ENCODE results near the gene SLC29A4.
"Not testable (repeated sequence)": the region's sequence is repeated elsewhere in the genome, so short reads cannot be mapped to it uniquely, and the experiment has no call there.

SLC29A4 gene

GRCh38 chr7:5296015-5296610, 13.4 kb downstream of the SLC29A4 start:
- no peak for DNase-seq (ENCODE audit: low read depth)

GRCh38 chr7:5296611-5297226, 14.0 kb downstream of the SLC29A4 start:
- DNase-seq (ENCODE audit: low read depth): peak; percentile 38

- DNase-seq (ENCODE audit: low read depth): no peak
These were observed 17.6 kb downstream of the SLC29A4 start for GRCh38 chr7:5300366-5300765.

GRCh38 chr7:5302577-5302976, 19.8 kb downstream of the SLC29A4 start:
- DNase-seq (ENCODE audit: low read depth): no peak

- DNase-seq (ENCODE audit: low read depth): no peak
These were observed 20.3 kb downstream of the SLC29A4 start for GRCh38 chr7:5303061-5303460.

- DNase-seq (ENCODE audit: low read depth): no peak
These were observed 21.1 kb downstream of the SLC29A4 start for GRCh38 chr7:5303591-5304505.

- DNase-seq (ENCODE audit: low read depth): not testable (repeated sequence)
These were observed 22.3 kb downstream of the SLC29A4 start for GRCh38 chr7:5305050-5305449.

- not testable (repeated sequence) for DNase-seq (ENCODE audit: low read depth)
These were observed 24.7 kb downstream of the SLC29A4 start for GRCh38 chr7:5307221-5308142.

GRCh38 chr7:5309146-5309545, 26.4 kb downstream of the SLC29A4 start:
- no peak for DNase-seq (ENCODE audit: low read depth)

GRCh38 chr7:5310822-5311405, 28.2 kb downstream of the SLC29A4 start:
- DNase-seq (ENCODE audit: low read depth): no peak

- DNase-seq (ENCODE audit: low read depth): not testable (repeated sequence)
These were observed 29.7 kb downstream of the SLC29A4 start for GRCh38 chr7:5312276-5313070.

GRCh38 chr7:5313076-5313885, 30.5 kb downstream of the SLC29A4 start:
- DNase-seq (ENCODE audit: low read depth): not testable (repeated sequence)

- no peak for DNase-seq (ENCODE audit: low read depth)
These were observed 32.1 kb downstream of the SLC29A4 start for GRCh38 chr7:5314864-5315263.

- no peak for DNase-seq (ENCODE audit: low read depth)
These were observed 33.0 kb downstream of the SLC29A4 start for GRCh38 chr7:5315761-5316160.

GRCh38 chr7:5318613-5319012, 35.9 kb downstream of the SLC29A4 start:
- DNase-seq (ENCODE audit: low read depth): not testable (repeated sequence)

- DNase-seq (ENCODE audit: low read depth): no peak
These were observed 37.6 kb downstream of the SLC29A4 start for GRCh38 chr7:5320391-5320790.

- no peak for DNase-seq (ENCODE audit: low read depth)
These were observed 38.2 kb downstream of the SLC29A4 start for GRCh38 chr7:5320802-5321396.

GRCh38 chr7:5322621-5323410, 40.1 kb downstream of the SLC29A4 start:
- no peak for DNase-seq (ENCODE audit: low read depth)

Measured in CMK (cell line).